ENCODE data around the gene NDRG2.
A peak's percentile ranks its signal among the peaks of the same experiment; 100 is the strongest.
"Not testable (repeated sequence)": the region's sequence is repeated elsewhere in the genome, so short reads cannot be mapped to it uniquely, and the experiment has no call there.

The NDRG2 gene

DNA sequence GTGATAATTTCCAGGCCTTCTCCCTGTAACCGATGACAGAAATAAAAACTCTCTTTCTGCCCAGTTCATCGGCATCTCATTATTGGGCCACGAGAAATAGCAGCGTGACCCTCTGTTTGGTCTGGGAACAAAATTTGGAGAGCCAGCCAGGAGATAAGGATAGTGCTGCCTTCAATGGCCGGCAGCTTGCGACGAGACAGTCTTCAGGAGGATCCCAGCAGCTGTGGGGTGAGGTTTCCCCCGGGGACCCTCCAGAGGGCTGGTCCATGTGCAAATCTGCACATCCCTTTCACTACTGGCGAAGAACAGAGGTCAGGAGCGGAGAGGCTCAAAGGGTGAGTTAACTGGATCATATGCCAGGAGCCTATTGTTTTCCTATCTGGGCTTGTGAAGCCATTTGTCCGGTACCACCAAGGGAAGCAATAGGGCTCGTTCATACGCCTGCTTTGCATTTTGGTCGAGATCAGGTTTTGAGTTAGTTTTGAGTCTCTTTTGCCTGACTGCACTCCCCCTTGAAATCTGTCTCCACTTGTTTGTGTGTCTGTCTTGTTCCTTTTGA, 21.0 kb downstream of the NDRG2 start:
- no peak for DNase-seq

DNA sequence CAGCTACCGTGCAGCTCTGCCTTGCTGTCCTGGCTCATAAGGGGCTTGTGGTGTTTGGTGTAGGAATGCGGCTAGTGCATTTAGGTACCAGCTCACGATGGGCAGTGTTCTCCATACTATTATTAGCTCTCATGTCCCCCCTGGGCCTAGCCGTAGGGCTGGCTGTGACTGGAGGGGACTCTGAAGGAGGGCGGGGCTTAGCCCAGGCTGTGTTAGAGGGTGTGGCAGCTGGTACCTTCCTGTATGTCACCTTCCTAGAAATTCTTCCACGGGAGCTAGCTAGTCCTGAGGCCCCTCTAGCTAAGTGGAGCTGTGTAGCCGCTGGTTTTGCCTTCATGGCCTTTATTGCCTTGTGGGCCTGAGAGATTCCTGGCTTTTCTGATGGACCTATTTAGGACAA, 23.6 kb downstream of the NDRG2 start:
- no peak for DNase-seq

DNA sequence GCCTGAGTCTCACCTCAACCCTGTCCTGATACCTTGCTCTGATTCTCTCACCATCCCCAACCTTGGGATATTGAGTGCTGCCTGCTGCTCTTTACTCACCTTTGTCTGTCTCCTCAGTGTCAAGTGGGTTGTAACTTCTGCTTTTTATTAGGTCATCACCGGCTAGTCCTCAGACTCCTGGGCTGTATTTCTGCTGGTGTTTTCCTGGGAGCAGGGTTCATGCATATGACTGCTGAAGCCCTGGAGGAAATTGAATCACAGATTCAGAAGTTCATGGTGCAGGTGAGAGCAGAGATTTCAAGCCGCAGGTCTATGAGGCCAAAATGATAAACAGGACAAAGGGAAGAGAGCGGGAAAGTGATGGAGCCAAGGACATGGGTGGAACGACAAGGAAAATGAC, 25.3 kb downstream of the NDRG2 start:
- no peak for DNase-seq

DNA sequence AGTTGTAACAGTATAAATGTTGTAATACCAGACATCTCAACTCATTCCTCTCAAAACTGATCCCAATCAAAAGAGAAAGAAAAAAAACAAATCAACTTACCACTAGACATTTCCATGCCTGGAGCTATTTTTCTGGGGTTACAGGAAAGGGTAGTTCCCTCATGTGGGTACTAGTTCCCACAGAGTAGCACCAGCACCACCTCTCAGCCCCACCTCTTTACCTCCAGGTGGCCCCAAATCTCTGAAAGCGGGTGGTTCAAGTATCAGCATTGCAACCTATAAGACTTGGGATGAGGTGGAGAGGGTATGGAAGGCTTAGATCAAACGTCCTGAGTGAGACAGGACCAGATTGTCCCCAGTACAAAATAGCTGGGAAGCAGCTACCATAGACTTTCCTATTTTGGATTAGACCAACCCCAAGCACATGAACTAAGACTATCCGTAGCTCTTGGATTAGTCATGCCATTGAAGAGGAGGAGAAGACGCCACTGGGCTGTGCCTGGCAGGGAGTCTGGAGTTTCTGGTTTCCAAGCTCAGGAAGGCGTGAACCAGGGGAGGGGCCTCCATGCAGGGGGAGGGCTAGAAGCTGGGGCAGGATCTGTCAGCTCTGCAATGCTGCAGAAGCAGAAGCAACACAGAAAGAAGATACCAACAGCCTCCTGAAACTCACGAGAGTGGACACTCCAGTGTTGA, 26.0 kb downstream of the NDRG2 start, which contains the start of gene SLC39A2:
SLC39A2 (plus strand) TSS at position 620 of the 693 bp plus-strand sequence. CDS start 154 bp downstream, outside the sequence.
- no peak for DNase-seq

DNA sequence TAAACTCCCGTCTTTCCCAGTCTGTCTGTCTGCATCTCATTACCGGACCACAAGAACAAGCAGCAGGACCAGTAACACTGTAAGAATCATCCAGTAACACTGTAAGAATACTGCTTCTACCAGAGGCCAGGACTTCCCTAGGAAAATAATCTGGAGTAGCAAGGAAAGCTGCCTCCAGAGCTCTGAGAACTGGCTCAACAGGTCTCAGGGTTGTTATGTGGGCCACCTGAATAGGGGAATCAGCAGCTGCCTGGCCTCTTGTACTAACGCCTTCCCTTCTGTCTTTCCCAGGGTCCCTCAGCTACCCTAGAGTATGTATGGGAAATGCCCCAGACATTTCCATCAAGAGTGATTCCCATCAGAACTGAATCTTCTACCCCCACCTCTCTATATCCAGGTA, 26.7 kb downstream of the NDRG2 start:
- no peak for DNase-seq

DNA sequence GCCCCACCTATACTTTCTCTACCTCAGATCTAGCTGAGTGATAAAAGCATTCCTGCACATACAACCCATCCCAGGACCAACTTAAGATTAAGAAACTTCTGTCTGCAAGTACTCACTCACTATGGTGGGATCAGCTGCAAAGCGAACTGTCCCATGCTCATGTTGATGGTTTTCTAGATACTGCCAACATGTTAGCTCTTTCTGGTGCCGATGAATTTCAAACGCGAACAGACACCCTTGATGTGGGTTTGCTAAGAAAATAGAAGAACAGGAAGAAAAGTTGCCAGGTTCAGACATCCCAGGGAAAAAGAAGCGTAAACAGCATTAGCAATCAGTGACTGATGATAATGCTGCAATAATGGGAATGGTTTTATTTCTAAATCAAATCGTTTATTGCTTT, 27.3 kb downstream of the NDRG2 start:
- no peak for DNase-seq

DNA sequence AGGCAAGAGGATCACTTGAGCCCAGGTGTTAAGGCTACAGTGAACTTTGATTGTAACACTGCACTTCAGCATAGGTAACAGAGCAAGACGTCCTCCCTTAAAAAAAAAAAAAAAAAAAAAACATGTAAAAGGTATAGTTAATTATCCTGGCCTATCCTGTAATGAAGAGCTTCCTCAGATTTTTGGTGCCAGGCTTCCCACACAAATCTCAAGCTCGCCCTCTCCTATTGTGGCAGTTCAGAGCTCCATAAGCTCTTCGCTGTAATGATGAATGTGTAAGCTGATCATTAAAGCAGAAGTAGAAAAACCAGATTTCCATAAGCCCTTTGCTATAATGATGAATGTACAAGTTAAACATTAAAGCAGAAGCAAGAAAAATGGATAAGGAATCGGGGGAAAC, 27.7 kb downstream of the NDRG2 start:
- DNase-seq, result no peak

DNA sequence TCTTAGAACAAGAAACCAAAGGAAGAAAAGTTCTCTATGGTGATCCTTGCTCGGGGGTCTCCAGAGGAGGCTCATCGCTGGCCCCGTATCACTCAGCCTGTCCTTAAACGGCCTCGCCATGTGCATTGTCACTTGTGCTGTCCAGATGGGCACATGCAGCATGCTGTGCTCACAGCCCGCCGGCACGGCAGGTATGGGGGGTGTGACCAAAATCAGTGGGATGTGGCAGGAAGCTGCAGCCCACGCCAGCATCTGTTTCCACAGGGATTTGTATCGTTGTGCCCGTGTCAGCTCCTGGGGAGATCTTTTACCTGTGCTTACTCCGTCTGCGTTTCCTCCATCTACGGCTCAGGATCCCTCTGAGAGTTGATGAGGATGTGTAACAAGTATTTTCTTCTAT, 28.3 kb downstream of the NDRG2 start:
- DNase-seq, result no peak

DNA sequence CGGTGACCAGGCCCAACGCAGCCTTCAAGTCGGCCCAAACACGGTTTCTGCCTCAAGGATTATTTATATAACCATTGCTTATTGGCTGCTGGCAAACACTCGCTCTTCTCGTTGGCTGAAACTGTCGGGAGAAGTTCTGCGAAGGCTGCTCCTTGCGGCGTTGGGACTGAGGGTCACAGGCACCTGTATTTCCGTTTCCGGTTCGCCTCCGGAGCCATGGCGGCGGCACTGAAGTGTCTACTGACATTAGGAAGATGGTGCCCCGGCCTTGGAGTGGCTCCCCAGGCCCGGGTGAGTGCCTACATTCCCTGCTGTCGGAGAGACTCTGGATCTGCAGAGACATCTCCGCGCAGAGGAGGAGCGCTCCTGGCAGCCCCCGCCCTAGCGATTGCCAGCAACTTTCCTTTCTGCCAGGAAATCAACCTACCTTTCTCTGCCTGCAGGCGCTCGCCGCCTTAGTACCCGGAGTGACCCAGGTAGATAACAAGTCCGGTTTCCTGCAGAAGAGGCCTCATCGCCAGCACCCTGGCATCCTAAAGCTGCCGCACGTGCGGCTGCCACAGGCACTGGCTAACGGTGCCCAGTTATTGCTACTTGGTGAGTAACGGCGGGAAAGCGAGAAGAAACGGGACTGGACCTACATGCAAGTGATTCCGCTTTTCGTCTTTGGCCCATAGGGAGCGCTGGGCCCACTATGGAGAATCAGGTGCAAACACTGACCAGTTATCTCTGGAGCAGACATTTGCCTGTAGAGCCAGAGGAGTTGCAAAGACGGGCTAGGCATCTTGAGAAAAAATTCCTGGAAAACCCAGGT, 34.9 kb downstream of the NDRG2 start, which contains the start of gene METTL17:
METTL17 (plus strand) TSS at position 194 of the 814 bp plus-strand sequence; CDS start at position 217, 23 bp downstream.
- peak; percentile 90 for DNase-seq

DNA sequence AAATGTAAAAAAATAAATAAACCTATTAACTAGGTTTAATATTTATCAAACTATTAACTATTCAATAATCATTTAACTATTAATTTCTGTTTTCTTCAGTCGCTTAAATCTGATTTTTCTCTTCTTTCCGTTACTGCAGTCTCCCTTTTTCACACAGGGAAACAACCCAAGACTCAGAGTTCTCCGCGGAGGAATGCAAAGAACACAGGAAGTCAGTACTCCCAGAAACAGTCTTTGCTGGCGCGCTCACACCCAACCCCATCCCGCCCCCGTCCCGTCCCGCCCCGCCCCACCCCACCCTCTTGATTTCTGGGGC, 35.4 kb downstream of the NDRG2 start:
- DNase-seq, result no peak

DNA sequence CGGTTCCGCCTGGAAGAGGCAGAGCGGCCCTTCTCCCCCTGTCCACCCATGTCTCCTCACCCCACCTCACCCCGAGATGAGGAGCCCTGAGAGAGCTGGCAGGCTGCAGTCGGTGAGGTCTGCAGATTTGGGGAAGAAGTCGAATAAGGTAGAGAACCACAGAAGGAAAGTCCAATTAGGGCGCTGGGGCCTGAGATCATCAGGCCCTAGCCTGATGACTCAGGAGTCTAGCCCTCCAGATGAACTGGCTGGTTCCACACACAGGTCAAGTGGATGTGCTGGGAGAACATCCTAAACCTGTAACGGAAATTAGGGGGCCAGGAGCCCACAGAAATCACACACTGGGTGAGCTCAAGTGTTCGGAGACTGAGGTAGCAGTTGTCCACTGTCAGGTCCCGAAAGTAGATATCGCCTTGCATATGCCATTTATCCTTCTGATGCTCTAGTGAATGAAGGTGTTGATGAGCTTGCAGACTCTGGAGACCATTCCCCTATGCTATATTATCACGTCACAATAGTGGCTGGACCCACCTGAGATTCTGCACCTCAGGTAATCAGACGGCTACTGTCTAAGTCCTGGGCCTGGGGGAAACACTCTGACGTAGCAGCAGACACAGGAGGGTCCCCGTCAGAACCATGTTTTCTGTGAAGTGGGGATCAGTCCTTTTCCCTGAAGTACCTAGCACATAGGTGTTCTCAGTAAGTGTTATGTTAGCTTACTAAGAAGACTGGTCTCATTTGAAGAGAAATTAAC, 36.0 kb downstream of the NDRG2 start:
- DNase-seq, result no peak

DNA sequence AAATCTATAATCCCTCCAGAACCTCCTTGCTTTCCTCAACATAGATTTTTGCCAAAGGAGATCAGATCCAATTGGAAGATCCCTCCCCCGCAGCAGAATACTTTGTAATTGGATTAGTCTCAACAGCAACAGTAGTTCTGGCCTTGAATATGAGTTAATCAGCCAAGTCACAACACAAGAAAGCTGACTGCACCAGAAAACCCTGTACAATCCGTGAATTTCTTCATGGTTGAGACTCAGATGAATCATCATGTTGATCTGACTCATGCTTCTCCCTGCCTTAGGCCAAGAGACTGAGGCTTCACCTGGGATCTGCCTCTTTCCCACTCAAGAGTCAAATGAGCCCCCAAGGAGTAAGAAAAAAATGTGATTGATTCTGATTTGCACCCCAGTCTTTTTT, 38.0 kb downstream of the NDRG2 start:
- no peak for DNase-seq

DNA sequence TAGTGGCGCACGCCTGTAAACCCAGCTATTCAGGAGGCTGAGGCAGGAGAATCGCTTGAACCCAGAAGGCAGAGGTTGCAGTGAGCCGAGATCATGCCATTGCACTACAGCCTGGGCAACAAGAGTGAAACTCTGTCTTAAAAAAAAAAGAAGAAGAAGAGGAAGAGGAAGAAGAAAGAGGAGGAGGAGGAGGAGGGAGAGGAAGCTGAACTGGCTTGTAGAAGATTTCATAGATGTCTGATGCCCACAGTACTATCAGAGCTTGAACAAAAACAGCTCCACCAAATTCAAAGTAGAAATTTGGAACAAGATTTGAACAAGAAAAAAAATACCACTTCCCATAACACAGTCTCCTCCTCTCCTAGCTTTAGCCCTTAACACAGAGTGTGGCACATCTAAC, 39.2 kb downstream of the NDRG2 start:
- DNase-seq, result not testable (repeated sequence)

DNA sequence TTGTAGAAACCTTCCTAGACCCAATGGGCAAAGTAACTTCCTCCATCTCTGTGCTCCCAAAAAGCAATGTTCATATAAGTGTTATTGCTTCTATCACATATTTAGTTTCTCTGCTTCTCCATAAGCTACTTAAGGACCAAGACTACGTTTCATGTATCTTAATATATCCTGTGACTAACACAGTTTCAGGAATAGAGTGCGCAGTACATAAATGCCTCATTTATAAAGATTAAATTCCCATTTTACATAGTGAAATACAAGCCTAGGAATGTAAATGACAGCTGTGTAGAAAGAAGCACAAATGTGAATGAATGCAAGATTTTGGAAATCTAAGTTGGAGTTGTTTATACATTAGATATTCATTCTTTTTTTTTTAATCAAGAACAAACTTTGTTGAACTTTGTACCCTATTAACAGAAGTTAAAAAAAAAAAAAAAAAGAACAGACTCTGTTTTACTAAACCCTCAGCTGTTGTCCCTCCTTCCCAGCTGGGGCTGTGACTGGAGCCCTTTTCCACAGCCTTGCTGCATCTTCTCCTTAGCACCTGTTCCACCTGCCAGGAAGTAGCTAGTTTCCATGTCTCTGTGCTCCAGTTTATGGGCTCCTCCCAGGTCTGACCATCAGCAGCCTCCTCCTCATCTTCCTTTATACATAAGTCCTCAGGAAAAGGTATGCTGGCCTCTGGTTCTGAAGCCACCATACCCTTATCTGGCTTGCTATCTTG, 42.1 kb downstream of the NDRG2 start:
- no peak for DNase-seq

DNA sequence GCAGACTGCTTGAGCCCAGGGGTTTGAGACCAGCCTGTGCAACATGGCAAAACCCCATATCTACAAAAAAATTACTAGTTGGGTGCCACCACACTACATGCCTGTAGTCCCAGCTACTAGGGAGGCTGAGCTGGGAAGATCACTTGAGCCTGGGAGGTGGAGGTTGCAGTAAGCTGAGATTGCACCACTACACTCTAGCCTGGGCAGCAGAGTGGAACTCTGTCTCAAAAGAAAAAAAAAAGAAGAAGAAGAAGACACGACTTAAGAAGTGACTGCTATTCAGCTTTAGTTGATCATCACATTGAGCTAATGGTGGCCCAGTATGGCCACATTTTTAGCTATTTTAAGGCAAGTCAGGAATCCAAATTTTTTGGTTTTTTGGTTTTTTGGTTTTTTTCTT, 44.0 kb downstream of the NDRG2 start:
- no peak for DNase-seq

DNA sequence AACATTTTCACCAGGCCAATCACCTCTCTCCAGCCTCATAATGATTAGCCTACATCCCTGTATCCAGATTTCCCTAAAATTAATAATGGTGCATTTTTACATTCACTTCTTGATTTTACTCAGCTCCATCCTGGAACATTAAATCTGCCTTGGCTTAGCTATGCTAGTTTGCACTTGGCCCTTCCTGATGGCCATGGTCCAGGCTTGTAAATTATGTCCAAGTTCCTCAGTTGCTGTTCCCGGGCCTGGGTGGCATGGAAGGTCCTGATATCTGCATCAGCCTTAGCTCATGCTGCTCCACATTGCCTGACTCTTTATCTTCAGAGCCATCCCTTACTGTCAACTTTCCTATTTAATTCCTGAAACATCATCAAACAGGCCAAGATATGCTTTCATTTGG, 46.2 kb downstream of the NDRG2 start:
- no peak for DNase-seq

DNA sequence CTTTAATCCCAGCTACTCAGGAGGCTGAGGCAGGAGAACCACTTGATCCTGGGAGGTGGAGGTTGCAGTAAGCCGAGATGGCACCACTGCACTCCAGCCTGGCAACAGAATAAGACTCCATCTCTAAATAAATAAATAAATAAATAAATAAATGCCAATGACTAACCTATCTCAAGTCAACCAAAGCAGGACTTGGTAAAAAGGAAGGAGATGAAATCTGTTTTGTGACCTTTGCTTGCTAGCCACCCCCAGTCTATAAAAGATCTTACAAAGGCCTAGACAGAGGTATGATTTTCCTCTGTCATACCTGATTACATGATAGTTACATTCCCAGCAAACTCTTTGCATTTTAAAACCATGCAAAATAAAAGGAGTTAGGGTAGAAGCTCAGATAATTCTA, 48.6 kb downstream of the NDRG2 start:
- no peak for DNase-seq

DNA sequence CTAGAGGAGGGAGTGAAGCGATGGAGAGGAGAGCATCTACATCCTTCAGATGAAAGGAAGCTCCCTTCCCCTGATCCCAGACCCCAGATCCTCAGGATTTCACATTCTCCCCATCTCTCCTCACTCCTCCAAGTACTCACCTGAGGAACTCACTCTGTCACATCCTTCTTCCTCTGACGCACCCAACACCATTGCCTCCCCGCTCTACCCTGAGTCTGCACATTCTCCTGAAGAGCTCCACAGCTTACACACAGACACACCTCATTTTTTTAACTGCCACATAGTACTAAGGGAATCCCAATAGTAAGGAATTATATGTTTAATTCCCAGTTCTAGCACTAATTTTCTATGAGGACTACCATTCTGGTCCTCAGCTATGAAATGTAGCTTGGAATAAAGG, 51.4 kb downstream of the NDRG2 start:
- DNase-seq, result no peak

DNA sequence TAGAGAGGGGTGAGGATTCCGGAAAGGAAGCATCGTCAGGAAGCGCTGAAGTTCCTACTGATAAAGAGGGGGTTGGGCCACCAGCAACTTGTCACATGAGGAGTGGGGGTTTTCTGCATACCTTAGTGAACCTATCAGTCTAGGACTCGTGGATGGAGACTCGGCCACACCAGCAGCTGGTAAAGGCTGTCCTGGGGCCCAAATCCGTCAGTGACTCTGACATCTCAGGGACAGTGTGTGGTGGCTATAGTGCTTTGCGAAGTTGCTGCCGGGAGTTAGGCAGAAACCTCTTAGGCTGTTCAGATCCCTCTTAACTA, 53.2 kb downstream of the NDRG2 start:
- DNase-seq, result no peak

DNA sequence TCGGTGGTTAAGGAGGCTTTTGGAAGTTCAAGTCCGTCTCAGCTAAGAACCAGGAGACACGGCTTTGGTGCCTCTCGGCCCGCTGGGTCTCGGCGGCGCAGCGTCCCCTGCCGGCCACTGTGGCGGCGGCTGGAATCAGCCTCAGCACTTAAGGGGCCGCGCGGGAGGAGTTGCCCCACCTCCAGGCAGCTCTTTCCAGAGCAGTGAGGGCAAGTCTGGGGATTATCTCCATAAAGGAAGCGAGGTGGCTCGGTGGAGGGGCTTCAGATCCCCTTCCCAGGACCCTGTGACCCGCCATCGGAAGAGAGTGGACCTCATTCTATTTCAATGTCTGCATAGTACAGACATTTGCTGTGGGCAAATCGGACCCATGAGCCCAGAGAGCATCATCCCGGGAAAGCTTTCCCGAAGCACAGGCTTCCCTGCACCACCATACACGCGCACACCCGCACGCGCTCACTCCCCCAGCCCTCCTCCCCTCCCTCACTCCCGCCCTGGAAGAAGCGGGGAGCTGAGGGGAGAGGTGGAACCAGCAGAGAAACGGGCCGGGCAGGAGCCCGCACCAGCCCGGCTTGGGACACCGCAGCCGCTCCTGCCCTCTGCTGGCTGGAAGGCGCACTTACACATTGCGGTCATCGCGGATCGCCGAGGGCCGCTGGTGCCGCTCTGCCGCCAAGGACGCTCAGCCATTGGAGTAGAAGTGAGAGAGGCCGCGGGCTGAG, 53.7 kb downstream of the NDRG2 start:
- DNase-seq, result peak; percentile 74

DNA sequence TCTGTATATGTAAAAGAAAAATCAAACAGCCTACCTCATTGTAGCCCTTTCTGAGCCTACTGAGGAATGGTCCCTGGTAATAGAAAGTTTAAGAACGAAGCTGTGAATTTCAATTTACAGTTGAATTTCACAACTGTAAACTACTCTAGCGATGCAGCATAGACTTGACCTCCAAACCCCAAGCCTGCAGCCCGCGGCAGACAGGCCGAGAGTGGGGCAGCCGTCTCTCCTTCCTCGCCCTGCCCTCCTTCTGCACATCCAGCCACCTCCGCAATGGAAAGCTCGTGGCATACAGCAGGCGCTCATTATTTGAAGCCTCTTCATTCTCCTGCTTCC, 54.2 kb downstream of the NDRG2 start:
- DNase-seq, result no peak

DNA sequence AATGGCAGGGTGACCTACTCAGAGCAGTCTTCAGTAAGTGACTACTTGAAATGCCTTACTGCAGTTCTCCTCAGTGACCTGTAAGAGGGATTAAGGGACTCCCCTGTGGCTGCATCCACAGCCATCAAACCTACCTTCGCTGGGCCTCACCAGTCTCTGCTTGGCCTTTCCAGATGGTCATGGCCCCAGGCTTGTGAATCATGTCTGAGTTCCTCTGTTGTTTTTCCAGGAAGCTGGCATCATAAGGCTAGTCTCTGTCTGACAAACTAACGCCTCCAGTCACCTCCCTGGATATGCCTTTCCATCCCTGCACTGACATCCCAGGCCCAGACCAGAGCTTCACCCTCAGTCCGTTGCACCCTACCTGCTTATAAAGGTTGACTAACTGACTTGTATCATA, 55.5 kb downstream of the NDRG2 start:
- DNase-seq, result no peak

Measured in NCI-H146 (cell line).